HEK293 (cell line): ENCODE data around the gene VSIR.

Experiments used
- CTCF ChIP-seq: fragments of 450-650 bp; formaldehyde crosslinking; IDR thresholded peaks from 2 replicates; pipeline ENCODE4 v1.5.1; 2016; ENCODE audit warnings: missing biosample characterization, missing genetic modification characterization
- FEZF1 ChIP-seq: fragments of 450-650 bp; formaldehyde crosslinking; IDR thresholded peaks from 2 replicates; pipeline ENCODE4 v1.5.1; 2016; ENCODE audit warnings: missing biosample characterization, missing genetic modification characterization
- MZF1 ChIP-seq: fragments of 450-650 bp; formaldehyde crosslinking; IDR thresholded peaks from 2 replicates; pipeline ENCODE4 v1.5.1; 2017; ENCODE audit warnings: missing biosample characterization, missing genetic modification characterization, borderline replicate concordance
- SP2 ChIP-seq: fragments of 450-650 bp; formaldehyde crosslinking; IDR thresholded peaks from 2 replicates; pipeline ENCODE4 v1.5.1; 2016; ENCODE audit warnings: missing biosample characterization, missing genetic modification characterization
- ZBTB1 ChIP-seq: fragments of 450-650 bp; formaldehyde crosslinking; IDR thresholded peaks from 2 replicates; pipeline ENCODE4 v1.5.1; 2016; ENCODE audit warnings: missing biosample characterization, missing genetic modification characterization
- ZBTB17 ChIP-seq: fragments of 450-650 bp; formaldehyde crosslinking; IDR thresholded peaks from 2 replicates; pipeline ENCODE4 v1.5.1; 2016; ENCODE audit warnings: missing biosample characterization, missing genetic modification characterization
- ZNF121 ChIP-seq: fragments of 450-650 bp; formaldehyde crosslinking; IDR thresholded peaks from 2 replicates; pipeline ENCODE4 v1.5.1; 2016; ENCODE audit warnings: missing biosample characterization, missing genetic modification characterization
- ZNF202 ChIP-seq: fragments of 450-650 bp; formaldehyde crosslinking; IDR thresholded peaks from 2 replicates; pipeline ENCODE4 v1.5.1; 2016; ENCODE audit warnings: missing biosample characterization, missing genetic modification characterization, borderline replicate concordance
- ZNF48 ChIP-seq: fragments of 450-650 bp; formaldehyde crosslinking; IDR thresholded peaks from 2 replicates; pipeline ENCODE4 v1.5.1; 2016; ENCODE audit warnings: missing biosample characterization, missing genetic modification characterization
- TF ChIP-seq, protein P1 (sequence below): fragments of 450-650 bp; formaldehyde crosslinking; IDR thresholded peaks from 2 replicates; pipeline ENCODE4 v1.5.1; 2016; ENCODE audit warnings: missing biosample characterization, missing genetic modification characterization
- TF ChIP-seq, protein P2 (sequence below): fragments of 450-650 bp; formaldehyde crosslinking; optimal IDR thresholded peaks from 2 replicates; pipeline ENCODE3; 2016; ENCODE audit warnings: missing biosample characterization, mild to moderate bottlenecking, missing genetic modification characterization
- TF ChIP-seq, protein P3 (sequence below): fragments of 450-650 bp; formaldehyde crosslinking; IDR thresholded peaks from 2 replicates; pipeline ENCODE4 v1.5.1; 2016; ENCODE audit warnings: missing biosample characterization, missing genetic modification characterization

DNA sequence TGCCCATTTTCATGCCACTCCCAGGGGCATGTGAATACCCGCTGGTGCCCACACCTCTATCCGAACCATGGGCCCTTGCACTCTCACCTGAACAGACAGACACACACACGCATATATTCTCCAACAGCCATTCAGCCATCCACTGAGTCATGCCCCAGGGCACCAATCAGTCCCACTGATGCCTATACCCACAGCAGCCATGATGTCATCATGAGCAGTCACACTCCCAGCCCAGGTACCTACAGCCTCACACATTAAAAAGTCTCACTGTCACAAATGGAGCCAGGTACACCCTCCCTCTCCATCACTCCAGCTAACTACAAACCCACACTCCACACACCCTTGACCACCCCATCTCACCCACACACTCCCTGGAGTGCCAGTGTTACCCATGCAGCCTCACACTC is 12.2 kb downstream of the VSIR start:
- no peak for TF ChIP-seq MZF1
- no peak for TF ChIP-seq CTCF (tag by site-specific recombination)
- TF ChIP-seq FEZF1 = no peak
- no peak for TF ChIP-seq ZBTB1 (tag by site-specific recombination)
- TF ChIP-seq ZBTB17 = no peak
- TF ChIP-seq ZNF202 (tag by site-specific recombination) = no peak
- no peak for TF ChIP-seq ZNF48 (tag by site-specific recombination)
- no peak for TF ChIP-seq SP2 (tag by site-specific recombination)
- TF ChIP-seq, protein P1, sequence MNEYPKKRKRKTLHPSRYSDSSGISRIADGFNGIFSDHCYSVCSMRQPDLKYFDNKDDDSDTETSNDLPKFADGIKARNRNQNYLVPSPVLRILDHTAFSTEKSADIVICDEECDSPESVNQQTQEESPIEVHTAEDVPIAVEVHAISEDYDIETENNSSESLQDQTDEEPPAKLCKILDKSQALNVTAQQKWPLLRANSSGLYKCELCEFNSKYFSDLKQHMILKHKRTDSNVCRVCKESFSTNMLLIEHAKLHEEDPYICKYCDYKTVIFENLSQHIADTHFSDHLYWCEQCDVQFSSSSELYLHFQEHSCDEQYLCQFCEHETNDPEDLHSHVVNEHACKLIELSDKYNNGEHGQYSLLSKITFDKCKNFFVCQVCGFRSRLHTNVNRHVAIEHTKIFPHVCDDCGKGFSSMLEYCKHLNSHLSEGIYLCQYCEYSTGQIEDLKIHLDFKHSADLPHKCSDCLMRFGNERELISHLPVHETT (tag by site-specific recombination) = no peak
- no peak for TF ChIP-seq ZNF121 (tag by site-specific recombination)
- TF ChIP-seq, protein P2, sequence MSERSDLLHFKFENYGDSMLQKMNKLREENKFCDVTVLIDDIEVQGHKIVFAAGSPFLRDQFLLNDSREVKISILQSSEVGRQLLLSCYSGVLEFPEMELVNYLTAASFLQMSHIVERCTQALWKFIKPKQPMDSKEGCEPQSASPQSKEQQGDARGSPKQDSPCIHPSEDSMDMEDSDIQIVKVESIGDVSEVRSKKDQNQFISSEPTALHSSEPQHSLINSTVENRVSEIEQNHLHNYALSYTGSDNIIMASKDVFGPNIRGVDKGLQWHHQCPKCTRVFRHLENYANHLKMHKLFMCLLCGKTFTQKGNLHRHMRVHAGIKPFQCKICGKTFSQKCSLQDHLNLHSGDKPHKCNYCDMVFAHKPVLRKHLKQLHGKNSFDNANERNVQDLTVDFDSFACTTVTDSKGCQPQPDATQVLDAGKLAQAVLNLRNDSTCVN (tag by site-specific recombination) = no peak
- TF ChIP-seq, protein P3, sequence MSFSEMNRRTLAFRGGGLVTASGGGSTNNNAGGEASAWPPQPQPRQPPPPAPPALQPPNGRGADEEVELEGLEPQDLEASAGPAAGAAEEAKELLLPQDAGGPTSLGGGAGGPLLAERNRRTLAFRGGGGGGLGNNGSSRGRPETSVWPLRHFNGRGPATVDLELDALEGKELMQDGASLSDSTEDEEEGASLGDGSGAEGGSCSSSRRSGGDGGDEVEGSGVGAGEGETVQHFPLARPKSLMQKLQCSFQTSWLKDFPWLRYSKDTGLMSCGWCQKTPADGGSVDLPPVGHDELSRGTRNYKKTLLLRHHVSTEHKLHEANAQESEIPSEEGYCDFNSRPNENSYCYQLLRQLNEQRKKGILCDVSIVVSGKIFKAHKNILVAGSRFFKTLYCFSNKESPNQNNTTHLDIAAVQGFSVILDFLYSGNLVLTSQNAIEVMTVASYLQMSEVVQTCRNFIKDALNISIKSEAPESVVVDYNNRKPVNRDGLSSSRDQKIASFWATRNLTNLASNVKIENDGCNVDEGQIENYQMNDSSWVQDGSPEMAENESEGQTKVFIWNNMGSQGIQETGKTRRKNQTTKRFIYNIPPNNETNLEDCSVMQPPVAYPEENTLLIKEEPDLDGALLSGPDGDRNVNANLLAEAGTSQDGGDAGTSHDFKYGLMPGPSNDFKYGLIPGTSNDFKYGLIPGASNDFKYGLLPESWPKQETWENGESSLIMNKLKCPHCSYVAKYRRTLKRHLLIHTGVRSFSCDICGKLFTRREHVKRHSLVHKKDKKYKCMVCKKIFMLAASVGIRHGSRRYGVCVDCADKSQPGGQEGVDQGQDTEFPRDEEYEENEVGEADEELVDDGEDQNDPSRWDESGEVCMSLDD (tag by site-specific recombination) = no peak
